ENCODE measurements around the gene LCE2A.

Gene LCE2A

DNA sequence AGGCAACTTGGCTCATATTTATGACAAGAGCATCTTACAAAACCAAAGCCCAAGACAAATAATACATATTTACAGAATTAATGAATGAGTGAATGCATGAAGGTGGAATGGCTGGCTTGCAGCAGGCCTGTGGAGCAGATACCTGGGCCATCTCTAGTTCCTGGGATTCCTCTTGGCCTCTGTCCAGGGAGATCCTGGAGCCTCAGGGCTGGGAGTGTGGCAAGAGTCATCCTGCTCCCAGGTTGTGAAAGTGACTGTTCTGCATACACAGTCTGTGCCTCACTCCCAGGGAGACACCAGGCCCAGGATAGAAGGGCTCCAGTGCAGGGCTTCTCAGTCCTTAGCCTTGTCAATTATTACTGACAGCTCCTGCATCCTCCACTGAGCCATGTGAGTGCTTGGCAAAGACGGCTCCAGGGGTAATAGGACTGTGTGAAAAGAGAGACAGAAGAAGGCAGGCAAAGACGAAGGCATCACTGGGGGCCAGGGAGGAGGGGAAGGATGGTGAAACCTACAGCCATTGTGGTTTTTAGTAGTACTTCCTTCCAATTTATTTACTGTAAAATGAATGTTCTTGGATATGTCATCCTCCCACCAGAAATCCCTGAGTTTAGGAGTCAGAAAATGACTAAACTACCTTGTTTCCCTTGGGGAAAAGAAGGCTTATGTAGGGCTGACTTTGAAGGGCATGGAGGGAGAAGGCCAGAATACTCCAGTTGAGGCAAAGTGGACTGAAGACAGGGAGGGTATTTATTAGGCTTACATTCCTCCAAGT is 45.4 kb downstream of the LCE2A start:
- DNase-seq (ENCODE audit: low read depth in 2 of 2): no peak

DNA sequence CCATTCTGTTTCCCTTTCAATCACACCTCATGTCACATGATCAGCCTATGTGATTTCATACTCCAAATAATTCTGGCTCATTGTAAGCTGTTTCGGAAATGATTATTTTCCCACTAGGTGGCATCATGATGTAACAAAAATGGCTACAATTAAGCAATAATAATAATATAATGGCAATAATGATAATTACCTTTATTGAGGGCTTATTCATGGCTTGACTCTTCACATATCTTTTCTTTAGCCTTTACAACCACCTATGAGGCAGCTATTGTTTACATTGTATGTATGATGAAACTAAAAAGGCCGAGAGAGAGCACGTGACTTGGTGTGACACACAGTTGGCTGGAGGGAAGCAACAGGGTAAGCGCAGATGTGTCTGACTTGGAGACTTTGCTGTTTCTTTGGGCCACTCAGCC is 47.2 kb downstream of the LCE2A start:
- no peak for DNase-seq (ENCODE audit: low read depth in 2 of 2)

DNA sequence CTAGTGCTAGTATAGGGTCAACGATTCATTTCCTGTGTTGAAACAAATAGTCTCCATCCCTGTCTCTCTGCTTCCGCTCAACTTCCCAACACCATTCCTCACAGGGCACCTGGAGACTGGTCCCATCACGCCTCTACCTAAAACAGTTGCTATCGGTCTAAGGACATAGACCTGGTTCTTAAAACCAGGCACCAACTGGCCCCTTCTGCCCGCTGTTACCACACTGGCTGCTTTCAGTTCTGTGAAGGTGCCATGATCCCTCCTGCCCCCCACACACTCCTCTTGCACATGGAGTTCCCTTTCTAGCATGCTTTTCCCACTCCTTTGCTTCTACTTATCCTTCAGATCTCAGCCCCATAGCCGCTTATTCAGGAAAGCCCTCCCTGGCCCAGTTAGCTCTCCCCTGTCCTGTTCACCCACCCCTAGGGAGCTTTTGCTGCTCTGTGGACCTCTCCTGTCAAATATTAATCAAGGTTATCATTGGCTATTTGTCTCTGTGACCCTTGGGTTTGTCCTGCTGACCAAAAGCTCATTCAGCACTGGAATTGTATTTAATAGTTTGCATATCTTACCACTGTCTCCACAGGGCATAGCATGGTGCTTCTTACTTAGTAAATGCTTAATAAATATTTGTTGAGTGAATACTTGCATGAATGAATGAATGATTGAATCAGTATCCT is 47.8 kb downstream of the LCE2A start:
- DNase-seq (ENCODE audit: low read depth in 2 of 2): no peak

DNA sequence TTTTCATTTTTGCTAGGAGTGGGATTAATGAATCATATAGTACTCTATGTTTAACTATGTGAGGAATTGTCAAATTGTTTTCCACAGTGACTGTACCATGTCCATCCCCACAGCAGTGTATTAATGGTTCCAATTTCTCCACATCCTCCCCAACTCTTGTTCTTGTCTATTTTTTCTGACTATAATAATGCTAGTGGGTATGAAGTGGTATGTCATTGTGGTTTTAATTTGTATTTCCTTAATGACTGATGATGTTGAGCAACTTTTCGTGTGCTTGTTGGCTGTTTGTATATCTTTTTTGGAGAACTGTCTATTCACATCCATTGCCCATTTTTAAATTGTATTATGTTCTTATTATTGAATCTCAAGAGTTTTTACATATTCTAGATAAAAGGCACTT is 49.7 kb downstream of the LCE2A start:
- DNase-seq (ENCODE audit: low read depth in 2 of 2): no peak
